Psoas muscle (tissue), 8 donors: ENCODE measurements around the gene SIGLEC1. TPM values are rescaled to one million over a fixed set of nuclear protein-coding genes. Genes with fewer than 3 reads are reported as not detected.

Experiments
- ATAC-seq, 4 donors: fragments of 200-7000 bp; cut with Tn5 transposase; one replicate each; pipeline ENCODE4 v1.9.1; 2020; ENCODE audit warnings: moderate library complexity in 3 of 4, mild to moderate bottlenecking in 2 of 4
- DNase-seq, 2 donors: peaks; one replicate each; pipeline ENCODE4 v3.0.0-alpha.2; 2020
- H3K27ac ChIP-seq: fragments of 200-600 bp; one replicate; pipeline ENCODE4 v1.8.0; 2022
- H3K27me3 ChIP-seq, 3 donors: fragments of 200-600 bp in 1 of 3; one replicate each; pipeline versions ENCODE4 v1.6.1 to v1.8.0; 2013 to 2022; ENCODE audit warnings: low read length in 2 of 3, mild to moderate bottlenecking in 2 of 3, moderate library complexity in 1 of 3; ENCODE audit not compliant: insufficient read depth in 3 of 3
- H3K36me3 ChIP-seq, 2 donors: fragments of 200-600 bp in 1 of 2; one replicate each; pipeline versions ENCODE4 v1.6.1 to v1.8.0; 2013 to 2022; ENCODE audit warnings: low read depth in 1 of 2, mild to moderate bottlenecking in 1 of 2, moderate library complexity in 1 of 2; ENCODE audit not compliant: insufficient read depth in 1 of 2
- H3K4me1 ChIP-seq: fragments of 200-600 bp; one replicate; pipeline ENCODE4 v1.8.0; 2022
- H3K4me3 ChIP-seq: fragments of 200-600 bp; one replicate; pipeline ENCODE4 v1.8.0; 2022; ENCODE audit warnings: mild to moderate bottlenecking
- H3K9me3 ChIP-seq: fragments of 200-600 bp; one replicate; pipeline ENCODE4 v1.8.0; 2022
- CTCF ChIP-seq: fragments of 200-600 bp; IDR thresholded peaks from one replicate; pipeline ENCODE4 v1.8.0; 2022; ENCODE audit warnings: antibody characterized with exemption
- WGBS, 3 donors: extraction: QIAGEN DNeasy Blood & Tissue Kit; methylation state at CpG; one replicate each; pipeline versions ENCODE4 v1.1.6 to v1.1.7; 2013; 5-methylcytosine and 5-hydroxymethylcytosine counted together
- intact Hi-C, 2 donors: fragments of 100-400 bp; cut with DNase I; formaldehyde crosslinking; loops; one replicate each; pipeline versions ENCODE4 v1.11.0 to v1.14.2; 2022
- polyA plus RNA-seq, 3 donors: library from polyadenylated mRNA; stranded (reverse); fragments of 200-250 nt; gene quantifications; one replicate each; pipeline ENCODE4 v1.2.3, GENCODE V29; 2013
- total RNA-seq, 4 donors: library from RNA; stranded (reverse); fragmentation: NEBNext Ultra II Directional in 2 of 4; extraction: Animal tissue kit (Norgen Biotek cat#: 25700) in 2 of 4; gene quantifications; one replicate each; pipeline versions ENCODE4 v1.2.1 to v1.2.4, GENCODE V29; 2021 to 2023
- donor health status: healthy with polysubstance abuse.
- donor health status: DM: no; HTN: no; CAD: no; lungs with moderate emphysema.
- donor health status: Bipolar disorder and iron deficiency.
- donor health status: healthy.
- donor health status: DM: yes; HTN: yes; CAD: no.
- donor health status: DM: no; HTN: no; CAD: no.
- donor health status: DM: no; HTN: no; CAD: no.
- donor health status: DM: yes; HTN: yes; CAD: no.

Gene SIGLEC1
- total and polyA plus RNA-seq, 7 donors, result 0.98 to 6.2 (median 2.6) TPM

DNA sequence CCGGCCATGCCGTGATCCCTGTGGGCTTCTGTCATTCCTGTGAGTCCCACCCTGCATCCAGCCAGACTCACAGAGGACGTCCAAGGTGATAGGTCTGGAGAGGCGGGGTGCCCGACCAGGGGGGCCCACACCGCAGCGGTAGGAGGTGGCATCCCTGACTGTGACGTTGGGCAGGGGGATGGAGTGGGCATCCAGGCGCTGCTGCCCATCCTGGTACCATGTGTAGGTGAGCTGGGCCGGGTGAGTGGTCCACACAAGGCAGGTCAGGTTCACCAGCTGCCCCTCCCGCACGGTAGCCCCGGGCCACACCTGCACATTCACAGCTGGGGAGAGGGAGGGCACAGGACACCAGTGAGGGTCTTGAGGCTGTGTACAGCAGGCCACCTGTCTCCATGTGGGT is 19.0 kb downstream of the SIGLEC1 start:
- no peak for DNase-seq
- no peak for ATAC-seq
- Histone ChIP-seq H3K4me1 (no peaks in the 10 kb centered on the region), H3K4me3 (no peak overlapping the region), H3K9me3 (peaks cover 3% of the 10 kb centered on the region), H3K36me3 (no peaks in the 10 kb centered on the region), H3K27me3 (no peaks in the 10 kb centered on the region), H3K27ac (no peak overlapping the region)
- TF ChIP-seq CTCF, result no peak
- WGBS, 3 donors, result 89 to 95% (median 94%) methylated on average over 13 of the region's 13 CpGs
- intact Hi-C loops, result no loop called here

- intact Hi-C loops, result no loop called here
- no peak for DNase-seq
- no peak for ATAC-seq
- no peaks in the 10 kb centered on the region for H3K36me3 ChIP-seq
- WGBS, 3 donors, result 56 to 81% (median 62%) methylated on average over 12 to 23 of the region's 23 CpGs
- peaks cover 3% of the 10 kb centered on the region for H3K9me3 ChIP-seq
- no peak overlapping the region for H3K27ac ChIP-seq
- TF ChIP-seq CTCF, result no peak
- H3K4me1 ChIP-seq, result no peaks in the 10 kb centered on the region
- no peak overlapping the region for H3K4me3 ChIP-seq
- H3K27me3 ChIP-seq, result no peaks in the 10 kb centered on the region
Observed at GRCh38 chr20:3692706-3693294, 19.6 kb downstream of the SIGLEC1 start.

DNA sequence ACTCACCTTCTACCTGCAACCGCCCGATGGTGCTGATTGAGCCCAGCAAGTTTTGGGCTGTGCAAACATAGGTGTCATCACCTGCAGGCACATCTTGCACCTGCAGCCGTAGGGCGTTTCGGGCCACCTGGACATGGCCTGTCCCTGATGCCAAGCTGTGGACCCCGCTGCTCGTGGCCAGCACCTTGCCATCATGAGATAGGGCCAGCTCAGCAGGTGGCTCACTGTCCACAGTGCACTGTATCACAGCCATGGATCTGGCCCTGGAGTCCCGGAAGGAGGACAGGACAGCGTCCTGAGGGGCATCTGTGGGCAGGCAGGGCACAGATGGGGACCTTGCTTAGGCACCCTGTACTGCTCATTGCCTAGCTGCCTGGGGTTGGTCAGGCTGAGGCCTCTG is 20.5 kb downstream of the SIGLEC1 start:
- Histone ChIP-seq H3K27me3 (no peaks in the 10 kb centered on the region), H3K4me3 (no peak overlapping the region), H3K4me1 (peaks cover 8% of the 10 kb centered on the region), H3K36me3 (no peaks in the 10 kb centered on the region), H3K9me3 (peaks cover 3% of the 10 kb centered on the region), H3K27ac (no peak overlapping the region)
- no peak for TF ChIP-seq CTCF
- ATAC-seq (no peak), DNase-seq (no peak)
- intact Hi-C loops, result no loop called here
- 86 to 94% (median 87%) methylated on average over 9 of the region's 9 CpGs for WGBS, 3 donors

DNA sequence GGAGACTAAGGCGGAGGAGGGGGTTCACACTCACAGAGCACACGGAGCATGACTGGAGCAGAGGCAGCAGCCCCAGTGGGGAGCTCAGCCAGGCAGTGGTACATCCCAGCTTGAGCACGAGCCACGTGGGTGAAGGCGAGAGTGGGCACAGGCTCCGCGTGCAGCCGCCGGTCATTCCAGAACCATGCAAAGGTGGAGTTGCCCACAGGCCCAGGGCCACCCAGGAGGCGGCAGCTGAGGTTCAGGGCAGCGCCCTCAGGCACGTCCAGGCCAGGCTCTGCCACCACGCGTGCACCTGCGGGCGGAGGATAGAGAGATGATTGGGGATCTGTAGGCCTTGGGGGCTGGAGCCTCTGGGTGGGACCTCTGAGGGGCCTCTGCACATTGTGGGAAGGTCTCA is 21.1 kb downstream of the SIGLEC1 start:
- ATAC-seq (no peak), DNase-seq (no peak)
- no peaks in the 10 kb centered on the region for H3K27me3 ChIP-seq
- H3K4me3 ChIP-seq, result no peak overlapping the region
- intact Hi-C loops, result no loop called here
- no peak for TF ChIP-seq CTCF
- H3K36me3 ChIP-seq, result no peaks in the 10 kb centered on the region
- H3K9me3 ChIP-seq, result peaks cover 1% of the 10 kb centered on the region
- peaks cover 11% of the 10 kb centered on the region for H3K4me1 ChIP-seq
- H3K27ac ChIP-seq, result no peak overlapping the region
- 91 to 94% (median 92%) methylated on average over 16 of the region's 16 CpGs for WGBS, 3 donors

DNA sequence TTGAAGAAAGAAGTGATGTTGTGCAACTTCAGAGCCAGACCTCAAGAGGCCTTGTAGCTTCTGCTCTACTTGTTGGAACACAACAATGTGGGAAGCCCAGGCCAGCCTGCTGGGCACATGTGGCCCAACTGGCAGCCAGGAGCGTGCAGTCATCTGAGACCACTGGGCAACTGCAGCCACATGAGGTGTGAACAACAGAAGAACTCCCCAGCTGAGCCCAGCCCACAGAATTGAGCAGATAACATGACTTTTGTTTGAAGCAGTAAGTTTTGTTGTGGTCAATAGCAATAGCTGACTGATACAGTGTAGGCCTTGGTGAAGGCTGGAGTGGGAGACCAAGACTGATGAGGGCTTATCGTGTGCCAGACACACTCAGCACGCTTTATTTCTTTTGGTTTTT is 22.0 kb downstream of the SIGLEC1 start:
- intact Hi-C loops, result no loop called here
- ATAC-seq, result no peak
- no peak for TF ChIP-seq CTCF
- 93 to 96% (median 95%) methylated on average over 3 of the region's 3 CpGs for WGBS, 3 donors
- Histone ChIP-seq H3K4me1 (peaks cover 12% of the 10 kb centered on the region), H3K4me3 (no peak overlapping the region), H3K27me3 (no peaks in the 10 kb centered on the region), H3K27ac (no peak overlapping the region), H3K36me3 (no peaks in the 10 kb centered on the region), H3K9me3 (no peaks in the 10 kb centered on the region)
- no peak for DNase-seq
